Pancreas (tissue), 10 donors: ENCODE results near the gene CGREF1. TPM values are rescaled to one million over a fixed set of nuclear protein-coding genes. Genes with fewer than 3 reads are reported as not detected.
A peak's percentile ranks its signal among the peaks of the same experiment; 100 is the strongest.

ENCODE experiments used
- ATAC-seq, 4 donors: fragments of 200-7000 bp; cut with Tn5 transposase; one replicate each; pipeline versions ENCODE4 v1.8.0 to v1.9.1; 2020; ENCODE audit warnings: mild to moderate bottlenecking in 4 of 4, moderate library complexity in 4 of 4
- DNase-seq, 6 donors: peaks; one replicate each; pipeline ENCODE4 v3.0.0-alpha.2; 2020
- FAIRE-seq: peaks from 2 replicates; lab custom pipeline; 2012; peaks lifted over from hg19 to GRCh38; lab: Jason Lieb, UNC
- H3K27ac ChIP-seq, 4 donors: fragments of 200-600 bp; sonication (generic); 1 replicate in 3 of 4; 2 replicates in 1 of 4; pipeline versions ENCODE4 v1.5.0 to v1.8.0; 2020
- H3K27me3 ChIP-seq, 4 donors: fragments of 200-600 bp; one replicate each; pipeline ENCODE4 v1.8.0; 2021
- H3K36me3 ChIP-seq, 3 donors: fragments of 200-600 bp; sonication (generic) in 1 of 3; one replicate each; pipeline versions ENCODE4 v1.5.0 to v1.8.0; 2020 to 2021
- H3K4me1 ChIP-seq, 3 donors: fragments of 200-600 bp; one replicate each; pipeline ENCODE4 v1.8.0; 2021
- H3K4me3 ChIP-seq, 4 donors: fragments of 200-600 bp; sonication (generic) in 2 of 4; one replicate each; pipeline versions ENCODE4 v1.5.0 to v1.8.0; 2020 to 2021
- H3K9me3 ChIP-seq, 4 donors: fragments of 200-600 bp; one replicate each; pipeline ENCODE4 v1.8.0; 2021
- CTCF ChIP-seq, 4 donors: fragments of 200-600 bp; sonication (generic) in 3 of 4; IDR thresholded peaks; one replicate each; pipeline versions ENCODE4 v1.5.0 to v1.8.0; 2021; ENCODE audit warnings: antibody characterized with exemption in 4 of 4
- WGBS, 2 donors: extraction: QIAGEN DNeasy Blood & Tissue Kit; methylation state at CpG; one replicate each; pipeline ENCODE4 v1.1.7; 2013; 5-methylcytosine and 5-hydroxymethylcytosine counted together
- intact Hi-C, 3 donors: fragments of 100-400 bp; cut with DNase I; formaldehyde crosslinking; loops; one replicate each; pipeline versions ENCODE4 v1.11.1 to v1.14.2; 2022
- polyA plus RNA-seq, 2 donors: library from polyadenylated mRNA; stranded (reverse); fragments of 200-250 nt; gene quantifications; one replicate each; pipeline ENCODE4 v1.2.3, GENCODE V29; 2013
- total RNA-seq, 6 donors: library from RNA; stranded (reverse); fragmentation: NEBNext Ultra II Directional in 4 of 6; extraction: Animal tissue kit (Norgen Biotek cat#: 25700) in 4 of 6; gene quantifications; one replicate each; pipeline versions ENCODE4 v1.2.1 to v1.2.4, GENCODE V29; 2021 to 2023
- donor health status: healthy with polysubstance abuse.
- donor health status: DM: no; HTN: no; CAD: no; lungs with moderate emphysema.
- donor health status: DM: no; HTN: no; CAD: no.
- donor health status: control.
- donor health status: control.
- donor health status: Bipolar disorder and iron deficiency.
- donor health status: DM: yes; HTN: yes; CAD: no.
- donor health status: DM: no; HTN: no; CAD: no.
- donor health status: DM: no; HTN: no; CAD: no.
- donor health status: DM: yes; HTN: yes; CAD: no.

Gene CGREF1
- total and polyA plus RNA-seq, 8 donors: 0.42 to 1.2 (median 0.78) TPM; not detected in 1

- TF ChIP-seq CTCF (IDR thresholded peaks at IDR 0.05): no peak
- H3K9me3 ChIP-seq: no peaks in the 10 kb centered on the region
- no peaks in the 10 kb centered on the region for H3K36me3 ChIP-seq
- ATAC-seq (no peak), FAIRE-seq (no peak), DNase-seq (peak in 1 of 6 donors; percentile 8)
- no peaks in the 10 kb centered on the region for H3K27me3 ChIP-seq
- H3K4me3 ChIP-seq: no peak overlapping the region
- intact Hi-C loops: no loop called here
- H3K27ac ChIP-seq: no peak overlapping the region
- H3K4me1 ChIP-seq: no peaks in the 10 kb centered on the region
- 85 to 86% methylated on average over 8 of the region's 8 CpGs for WGBS, 2 donors
Measured at GRCh38 chr2:27147935-27148334, 29.0 kb upstream of the CGREF1 start.

GRCh38 chr2:27145682-27146081 is 26.8 kb upstream of the CGREF1 start:
- no peaks in the 10 kb centered on the region for H3K9me3 ChIP-seq
- intact Hi-C loops: no loop called here
- WGBS, 2 donors: 63 to 65% methylated on average over 2 of the region's 2 CpGs
- no peak overlapping the region for H3K27ac ChIP-seq
- no peaks in the 10 kb centered on the region for H3K4me1 ChIP-seq
- ATAC-seq: no peak
- DNase-seq: peak in 1 of 6 donors; percentile 3
- no peaks in the 10 kb centered on the region for H3K36me3 ChIP-seq
- H3K27me3 ChIP-seq: no peaks in the 10 kb centered on the region
- H3K4me3 ChIP-seq: no peak overlapping the region
- no peak for FAIRE-seq
- no peak for TF ChIP-seq CTCF (IDR thresholded peaks at IDR 0.05)

GRCh38 chr2:27143285-27143684 is 24.4 kb upstream of the CGREF1 start:
- Histone ChIP-seq H3K27ac (no peak overlapping the region), H3K4me1 (no peaks in the 10 kb centered on the region), H3K36me3 (no peaks in the 10 kb centered on the region), H3K27me3 (no peaks in the 10 kb centered on the region), H3K9me3 (no peaks in the 10 kb centered on the region), H3K4me3 (no peak overlapping the region)
- intact Hi-C loops: no loop called here
- ATAC-seq (no peak), FAIRE-seq (no peak), DNase-seq (no peak)
- TF ChIP-seq CTCF (IDR thresholded peaks at IDR 0.05): no peak
- 5 to 14% methylated on average over 1 of the region's 1 CpG for WGBS, 2 donors

GRCh38 chr2:27139310-27139709 is 20.4 kb upstream of the CGREF1 start, which contains the start of gene PRR30:
PRR30 (minus strand) TSS chr2:27139410; CDS start chr2:27138329, 1,081 bp downstream.
- ATAC-seq (no peak), FAIRE-seq (no peak), DNase-seq (no peak)
- H3K4me3 ChIP-seq: no peak within 1 kb of the TSS
- no peaks in the 10 kb centered on the region for H3K4me1 ChIP-seq
- H3K27ac ChIP-seq: no peak within 1 kb of the TSS
- 66 to 75% methylated on average over 4 of the region's 4 CpGs for WGBS, 2 donors
- no peak for TF ChIP-seq CTCF (IDR thresholded peaks at IDR 0.05)
- H3K9me3 ChIP-seq: no peaks in the 10 kb centered on the region
- H3K36me3 ChIP-seq: no peaks in the 10 kb centered on the region
- H3K27me3 ChIP-seq: no peaks in the 10 kb centered on the region
- intact Hi-C loops: no loop called here

- ATAC-seq (no peak), DNase-seq (no peak), FAIRE-seq (no peak)
- Histone ChIP-seq H3K4me1 (peaks cover 0 to 6% (median 3%) of the 10 kb centered on the region in 3 donors), H3K9me3 (no peaks in the 10 kb centered on the region), H3K36me3 (no peaks in the 10 kb centered on the region), H3K27ac (no peak overlapping the region), H3K4me3 (no peak overlapping the region), H3K27me3 (no peaks in the 10 kb centered on the region)
- WGBS, 2 donors: 62 to 65% methylated on average over 7 of the region's 7 CpGs
- intact Hi-C loops: no loop called here
- no peak for TF ChIP-seq CTCF (IDR thresholded peaks at IDR 0.05)
Measured at GRCh38 chr2:27138111-27138510, 19.2 kb upstream of the CGREF1 start.
